LNCAP (cell line): ENCODE measurements around the gene THOP1.

Source experiments
- TF ChIP-seq, protein P1 (sequence below): fragments of 450-650 bp; IDR thresholded peaks from 2 replicates; pipeline ENCODE4 v1.5.1; 2017; ENCODE audit warnings: mild to moderate bottlenecking

THOP1 gene

GRCh38 chr19:2823646-2824045 is 38.3 kb downstream of the THOP1 start:
- TF ChIP-seq, protein P1, sequence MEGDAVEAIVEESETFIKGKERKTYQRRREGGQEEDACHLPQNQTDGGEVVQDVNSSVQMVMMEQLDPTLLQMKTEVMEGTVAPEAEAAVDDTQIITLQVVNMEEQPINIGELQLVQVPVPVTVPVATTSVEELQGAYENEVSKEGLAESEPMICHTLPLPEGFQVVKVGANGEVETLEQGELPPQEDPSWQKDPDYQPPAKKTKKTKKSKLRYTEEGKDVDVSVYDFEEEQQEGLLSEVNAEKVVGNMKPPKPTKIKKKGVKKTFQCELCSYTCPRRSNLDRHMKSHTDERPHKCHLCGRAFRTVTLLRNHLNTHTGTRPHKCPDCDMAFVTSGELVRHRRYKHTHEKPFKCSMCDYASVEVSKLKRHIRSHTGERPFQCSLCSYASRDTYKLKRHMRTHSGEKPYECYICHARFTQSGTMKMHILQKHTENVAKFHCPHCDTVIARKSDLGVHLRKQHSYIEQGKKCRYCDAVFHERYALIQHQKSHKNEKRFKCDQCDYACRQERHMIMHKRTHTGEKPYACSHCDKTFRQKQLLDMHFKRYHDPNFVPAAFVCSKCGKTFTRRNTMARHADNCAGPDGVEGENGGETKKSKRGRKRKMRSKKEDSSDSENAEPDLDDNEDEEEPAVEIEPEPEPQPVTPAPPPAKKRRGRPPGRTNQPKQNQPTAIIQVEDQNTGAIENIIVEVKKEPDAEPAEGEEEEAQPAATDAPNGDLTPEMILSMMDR = no peak

DNA sequence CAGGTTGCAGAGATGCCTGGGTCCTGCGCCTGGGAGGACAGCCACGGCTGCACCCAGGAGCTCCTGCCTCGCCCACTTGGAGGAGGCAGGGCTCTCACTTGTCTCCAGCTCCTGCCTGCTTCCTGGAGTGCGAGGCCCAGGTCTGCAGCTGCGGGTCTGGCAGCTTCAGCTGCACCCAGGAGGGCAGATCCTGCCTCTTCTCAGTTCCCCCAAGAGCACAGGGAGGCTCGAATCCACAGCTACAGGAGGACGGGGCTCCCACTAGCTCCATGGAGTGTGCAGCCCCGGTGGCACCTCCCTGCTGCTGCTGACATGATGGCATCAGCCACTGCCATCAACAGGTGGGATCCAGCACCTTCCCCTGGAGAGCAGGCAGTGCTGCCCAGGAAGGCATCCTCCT is 38.8 kb downstream of the THOP1 start:
- TF ChIP-seq, protein P1 = no peak

GRCh38 chr19:2827022-2827421 is 41.7 kb downstream of the THOP1 start:
- TF ChIP-seq, protein P1 = no peak

DNA sequence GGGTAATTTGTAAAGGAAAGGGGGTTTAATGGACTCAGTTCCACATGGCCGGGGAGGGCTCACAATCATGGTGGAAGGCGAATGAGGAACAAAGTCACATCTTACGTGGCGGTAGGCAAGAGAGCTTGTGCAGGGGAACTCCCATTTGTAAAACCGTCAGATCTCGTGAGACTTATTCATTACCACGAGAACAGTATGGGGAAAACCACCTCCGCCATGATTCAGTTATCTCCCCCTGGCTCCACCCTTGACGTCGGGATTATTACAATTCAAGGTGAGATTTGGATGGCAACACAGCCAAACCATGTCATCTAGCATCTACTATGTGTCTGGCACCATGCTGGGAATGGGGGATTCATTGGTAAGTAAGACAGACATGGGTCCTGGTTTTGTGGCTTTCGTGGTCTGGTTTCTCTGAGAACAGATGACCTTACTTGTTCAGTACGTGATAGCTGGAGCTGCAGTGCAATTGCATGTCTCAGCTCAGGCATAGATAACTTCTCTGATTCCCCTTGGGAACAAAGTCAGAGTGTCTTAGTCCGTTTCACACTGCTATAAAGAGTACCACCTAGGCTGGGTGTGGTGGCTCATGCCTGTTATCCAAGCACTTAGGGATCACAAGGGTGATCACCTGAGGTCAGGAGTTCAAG is 42.7 kb downstream of the THOP1 start:
- TF ChIP-seq, protein P1 = no peak

- TF ChIP-seq, protein P1 = no peak
Observed at GRCh38 chr19:2834294-2834871, 49.1 kb downstream of the THOP1 start.

DNA sequence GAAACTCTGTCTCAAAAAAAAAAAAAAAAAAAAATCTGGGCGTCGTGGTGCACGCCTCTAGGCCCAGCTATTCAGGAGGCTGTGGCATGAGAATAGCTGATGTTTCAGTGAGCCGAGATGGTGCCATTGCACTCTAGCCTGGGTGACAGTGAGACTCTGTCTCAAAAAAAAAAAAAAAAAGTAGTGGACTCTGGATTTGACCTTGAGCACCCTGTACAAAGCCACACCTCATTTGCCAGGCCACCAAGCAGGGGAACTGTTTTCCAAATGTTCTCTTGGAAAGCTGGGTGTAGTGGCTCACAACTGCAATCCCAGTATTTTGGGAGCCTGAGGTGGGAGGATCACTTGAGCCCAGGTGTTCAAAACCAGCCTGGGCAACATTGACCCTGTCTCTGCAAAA is 52.1 kb downstream of the THOP1 start:
- TF ChIP-seq, protein P1 = no peak

DNA sequence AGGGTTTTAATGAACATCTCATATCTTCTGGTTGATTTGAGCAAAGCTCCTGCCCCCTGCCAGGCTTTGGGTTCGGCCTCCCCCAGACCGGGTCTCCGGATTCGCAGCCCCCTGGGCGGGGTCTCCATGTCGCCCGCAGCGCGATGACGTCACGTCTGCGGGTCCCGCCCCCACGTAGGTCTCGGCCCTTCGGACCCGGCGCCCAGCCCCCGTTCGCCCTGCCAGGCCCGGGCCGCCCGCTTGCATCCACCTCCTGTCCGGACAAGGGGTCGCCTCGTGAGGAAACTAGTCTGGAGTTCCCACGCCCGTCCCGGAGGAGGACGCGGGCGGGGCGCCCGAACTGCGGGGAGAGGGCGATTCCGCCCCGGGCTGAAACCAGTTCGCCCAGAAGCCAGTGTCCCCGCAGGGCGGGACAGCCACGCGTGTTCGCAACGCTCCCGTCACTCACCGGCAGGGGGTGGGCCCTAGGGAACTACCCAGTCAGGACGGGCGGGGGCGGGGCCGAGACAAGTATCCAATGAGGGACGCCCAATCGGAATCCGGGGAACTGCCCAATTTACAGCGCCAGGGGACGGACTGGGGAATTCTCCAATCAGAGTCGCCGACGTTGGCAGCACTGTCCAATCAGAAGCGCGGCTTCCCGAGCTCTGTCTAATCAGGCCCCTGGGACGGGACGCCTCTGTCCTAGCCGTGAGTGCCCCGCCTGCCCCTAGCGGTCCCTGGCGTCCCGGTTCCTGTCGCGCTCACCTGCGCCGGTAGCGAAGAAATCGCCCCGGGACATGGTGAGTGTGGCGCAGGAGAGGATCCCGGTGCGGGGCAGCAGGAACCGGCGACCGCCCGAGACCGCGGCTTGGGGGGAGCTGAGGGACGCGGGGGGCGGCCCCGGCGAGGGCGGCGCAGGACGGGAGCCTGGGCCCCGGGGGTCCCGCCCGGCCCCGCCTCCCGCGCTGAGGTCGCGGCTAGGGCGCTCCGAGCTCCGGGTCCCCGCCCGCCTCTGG is 55.8 kb downstream of the THOP1 start, which contains the start of gene ZNF555:
TSS of gene ZNF555 (plus strand) at position 682 of the 998 bp plus-strand sequence. CDS start at position 780, 98 bp downstream.
- TF ChIP-seq, protein P1 = peak; percentile 42
